Mucosa of stomach (tissue), 1 donor: ENCODE measurements around the gene DISP3.

Source experiments
- H3K27me3 ChIP-seq: one replicate; pipeline ENCODE4 v1.7.0; 2013; ENCODE audit warnings: mild to moderate bottlenecking, low read length; ENCODE audit not compliant: control insufficient read depth, insufficient read depth
- H3K36me3 ChIP-seq: one replicate; pipeline ENCODE4 v1.7.0; 2013; ENCODE audit warnings: low read length; ENCODE audit not compliant: control insufficient read depth, insufficient read depth
- H3K4me1 ChIP-seq: one replicate; pipeline ENCODE4 v1.7.0; 2013; ENCODE audit warnings: mild to moderate bottlenecking, low read length; ENCODE audit not compliant: control insufficient read depth, insufficient read depth
- H3K4me3 ChIP-seq: one replicate; pipeline ENCODE4 v1.7.0; 2013; ENCODE audit warnings: low read length
- H3K9ac ChIP-seq: one replicate; pipeline ENCODE4 v1.7.0; 2013; ENCODE audit warnings: mild to moderate bottlenecking, low read length, moderate library complexity
- H3K9me3 ChIP-seq: one replicate; pipeline ENCODE4 v1.7.0; 2013; ENCODE audit warnings: mild to moderate bottlenecking, low read length, moderate library complexity; ENCODE audit not compliant: control insufficient read depth
- donor health status: Pancreatic carcinoma.

The DISP3 gene

DNA sequence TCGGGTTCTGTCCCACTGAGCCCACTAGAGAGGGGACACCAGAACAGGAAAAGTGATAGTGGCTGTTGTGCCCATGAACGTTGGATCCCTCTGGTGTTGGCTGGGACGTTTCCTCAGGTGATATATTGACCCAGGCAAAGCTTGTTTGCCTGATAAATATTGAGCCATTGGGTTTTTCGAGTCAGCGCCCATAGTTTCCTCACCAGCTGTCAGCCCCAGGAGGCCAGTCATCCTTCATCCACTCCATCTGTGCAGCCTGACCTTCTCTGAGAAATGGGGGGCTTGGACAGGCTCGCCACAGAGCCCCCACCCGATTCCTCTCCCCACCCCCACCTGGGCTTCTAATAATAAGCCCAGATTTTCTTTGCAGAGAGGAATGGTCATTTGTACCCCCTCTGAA is 13.3 kb downstream of the DISP3 start:
- Histone ChIP-seq H3K9ac (no peak overlapping the region), H3K27me3 (peaks cover 7% of the 10 kb centered on the region), H3K9me3 (no peaks in the 10 kb centered on the region), H3K4me1 (no peaks in the 10 kb centered on the region), H3K36me3 (no peaks in the 10 kb centered on the region), H3K4me3 (no peak overlapping the region)

DNA sequence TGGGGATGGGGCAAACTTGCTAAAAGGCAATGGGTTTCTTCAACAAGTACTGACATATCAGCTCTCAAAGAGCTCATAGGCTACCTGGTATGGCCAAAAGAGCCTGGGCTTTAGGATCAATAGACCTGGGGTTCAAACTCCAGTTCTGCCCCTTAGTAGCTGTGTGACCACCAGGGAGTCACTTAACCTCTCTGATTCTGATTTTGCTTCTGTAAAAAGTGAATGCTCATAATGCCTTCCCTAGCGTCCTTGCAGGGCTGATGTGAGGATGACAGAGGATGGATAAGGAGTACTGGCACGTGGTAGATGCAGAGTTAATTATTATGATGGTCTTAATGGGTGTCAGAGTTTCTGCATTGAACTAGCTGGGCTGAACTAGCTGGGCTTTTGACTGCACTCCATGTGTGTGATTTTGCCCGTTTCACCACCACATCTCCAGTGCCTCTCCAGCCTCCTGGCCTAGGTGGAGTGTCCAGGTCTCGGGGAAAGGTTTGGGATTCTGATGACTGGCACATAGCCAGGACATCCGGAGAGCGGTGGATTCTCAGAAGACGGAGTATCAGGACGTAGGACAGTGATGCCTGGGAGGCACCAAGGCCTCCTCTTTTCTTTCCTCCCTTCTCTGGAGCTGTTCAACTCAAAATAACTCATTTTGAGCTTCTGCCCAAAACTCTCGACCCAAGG is 15.2 kb downstream of the DISP3 start:
- H3K36me3 ChIP-seq, result no peaks in the 10 kb centered on the region
- H3K4me1 ChIP-seq, result no peaks in the 10 kb centered on the region
- H3K9ac ChIP-seq, result no peak overlapping the region
- H3K27me3 ChIP-seq, result peaks cover 3% of the 10 kb centered on the region
- H3K9me3 ChIP-seq, result no peaks in the 10 kb centered on the region
- H3K4me3 ChIP-seq, result no peak overlapping the region

DNA sequence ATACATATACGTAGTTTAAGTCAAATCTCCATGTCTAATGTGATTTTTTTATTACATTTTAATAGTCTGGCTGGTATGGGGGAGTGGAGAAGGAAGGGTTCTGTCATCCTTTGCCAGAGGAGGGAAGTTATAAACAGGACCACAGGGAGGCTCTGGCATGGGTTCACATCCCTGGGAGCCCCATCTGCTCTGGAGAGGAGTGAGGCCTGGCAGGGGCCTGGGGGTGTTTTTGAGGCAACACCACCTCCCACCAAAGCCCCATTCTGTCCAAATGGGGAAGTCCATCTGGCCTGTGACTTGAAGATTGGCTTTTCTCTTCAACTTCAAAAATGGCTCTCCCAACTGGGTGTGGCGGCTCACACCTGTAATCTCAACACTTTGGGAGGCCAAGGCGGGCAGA is 15.8 kb downstream of the DISP3 start:
- Histone ChIP-seq H3K36me3 (no peaks in the 10 kb centered on the region), H3K9me3 (no peaks in the 10 kb centered on the region), H3K27me3 (peaks cover 3% of the 10 kb centered on the region), H3K9ac (no peak overlapping the region), H3K4me1 (no peaks in the 10 kb centered on the region), H3K4me3 (no peak overlapping the region)

DNA sequence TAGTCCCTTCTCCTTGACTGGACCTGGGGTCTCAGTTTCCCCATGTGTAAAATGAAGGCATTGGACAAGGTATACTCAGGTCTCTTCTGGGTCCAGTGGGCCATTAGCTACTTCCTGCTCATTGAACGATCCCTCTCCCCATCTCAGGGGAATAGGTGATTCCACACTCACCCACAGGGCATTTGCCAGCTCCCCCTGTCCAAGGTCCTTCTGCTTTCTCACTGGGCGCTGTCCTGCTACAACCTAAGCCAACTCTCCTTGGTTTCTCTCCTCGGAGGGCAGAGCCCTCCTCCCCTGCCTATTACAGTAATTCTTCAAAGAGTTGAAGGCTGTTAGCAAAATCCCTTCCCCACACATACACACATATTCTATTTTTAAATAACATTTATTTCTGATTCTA is 16.6 kb downstream of the DISP3 start:
- no peak overlapping the region for H3K9ac ChIP-seq
- no peak overlapping the region for H3K4me3 ChIP-seq
- H3K9me3 ChIP-seq, result no peaks in the 10 kb centered on the region
- no peaks in the 10 kb centered on the region for H3K36me3 ChIP-seq
- no peaks in the 10 kb centered on the region for H3K4me1 ChIP-seq
- peaks cover 3% of the 10 kb centered on the region for H3K27me3 ChIP-seq

DNA sequence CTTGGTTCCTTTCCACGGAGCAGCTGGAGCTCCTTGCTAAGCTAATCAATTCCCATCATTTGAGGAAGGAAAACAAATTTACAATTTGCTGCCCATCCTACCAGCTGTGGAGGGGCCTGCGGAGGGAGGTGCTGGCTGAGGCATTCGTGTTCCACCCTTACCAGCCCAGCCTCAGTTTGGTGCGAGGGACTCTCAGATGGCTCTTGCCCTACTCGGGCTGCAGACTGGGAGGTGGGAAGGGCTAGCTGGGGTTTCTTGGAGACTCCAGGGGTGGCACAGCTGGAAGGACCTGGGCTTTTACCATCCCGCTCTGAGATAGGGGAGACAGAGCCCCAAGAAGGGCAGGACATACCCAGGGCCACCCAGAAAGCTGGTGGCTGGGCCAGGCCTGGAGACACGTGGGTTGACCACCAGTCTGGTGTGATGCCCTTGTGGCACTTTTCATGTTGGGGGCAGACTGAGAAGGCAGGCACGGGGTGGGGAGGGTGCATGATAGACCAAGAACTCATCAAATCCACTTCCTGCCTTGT is 17.7 kb downstream of the DISP3 start:
- H3K9me3 ChIP-seq, result no peaks in the 10 kb centered on the region

DNA sequence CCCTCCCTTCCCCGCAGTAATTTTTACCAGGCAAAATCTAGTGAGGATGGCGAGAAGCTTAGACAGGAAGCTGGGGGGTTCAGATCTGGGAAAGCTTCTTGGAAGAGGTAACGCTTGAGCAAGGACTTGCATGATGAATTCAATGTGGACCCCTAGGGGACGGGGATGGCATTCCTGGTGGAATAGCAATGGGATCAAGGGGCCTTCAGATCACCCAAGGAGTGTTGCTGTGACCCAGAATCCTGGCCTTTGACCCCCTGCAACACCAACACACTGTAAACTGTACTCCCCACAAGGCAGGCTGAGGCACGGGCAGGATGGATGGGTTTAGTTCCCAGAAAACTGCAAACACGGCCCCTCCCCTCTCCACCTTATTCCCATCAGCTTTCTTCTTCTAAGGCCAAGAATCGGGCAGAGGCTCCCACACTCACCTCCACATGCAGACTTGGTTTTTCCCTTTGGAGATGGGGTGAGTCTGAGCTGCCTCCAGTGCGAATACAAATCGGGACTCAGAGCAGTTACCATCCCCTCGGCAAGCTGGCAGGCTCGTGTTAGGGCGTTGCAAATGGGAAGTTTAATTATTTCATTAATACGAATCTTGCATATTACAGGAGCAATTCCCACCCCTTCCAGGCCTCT is 20.1 kb downstream of the DISP3 start:
- no peaks in the 10 kb centered on the region for H3K36me3 ChIP-seq
- no peaks in the 10 kb centered on the region for H3K9me3 ChIP-seq
- peaks cover 7% of the 10 kb centered on the region for H3K27me3 ChIP-seq
- H3K9ac ChIP-seq, result no peak overlapping the region
- H3K4me1 ChIP-seq, result no peaks in the 10 kb centered on the region
- H3K4me3 ChIP-seq, result no peak overlapping the region

More for the DNA sequence above, 17.7 kb downstream of the DISP3 start:
- H3K27me3 ChIP-seq, result peaks cover 3% of the 10 kb centered on the region
- H3K4me1 ChIP-seq, result no peaks in the 10 kb centered on the region
- H3K9ac ChIP-seq, result no peak overlapping the region
- no peaks in the 10 kb centered on the region for H3K36me3 ChIP-seq
- no peak overlapping the region for H3K4me3 ChIP-seq

DNA sequence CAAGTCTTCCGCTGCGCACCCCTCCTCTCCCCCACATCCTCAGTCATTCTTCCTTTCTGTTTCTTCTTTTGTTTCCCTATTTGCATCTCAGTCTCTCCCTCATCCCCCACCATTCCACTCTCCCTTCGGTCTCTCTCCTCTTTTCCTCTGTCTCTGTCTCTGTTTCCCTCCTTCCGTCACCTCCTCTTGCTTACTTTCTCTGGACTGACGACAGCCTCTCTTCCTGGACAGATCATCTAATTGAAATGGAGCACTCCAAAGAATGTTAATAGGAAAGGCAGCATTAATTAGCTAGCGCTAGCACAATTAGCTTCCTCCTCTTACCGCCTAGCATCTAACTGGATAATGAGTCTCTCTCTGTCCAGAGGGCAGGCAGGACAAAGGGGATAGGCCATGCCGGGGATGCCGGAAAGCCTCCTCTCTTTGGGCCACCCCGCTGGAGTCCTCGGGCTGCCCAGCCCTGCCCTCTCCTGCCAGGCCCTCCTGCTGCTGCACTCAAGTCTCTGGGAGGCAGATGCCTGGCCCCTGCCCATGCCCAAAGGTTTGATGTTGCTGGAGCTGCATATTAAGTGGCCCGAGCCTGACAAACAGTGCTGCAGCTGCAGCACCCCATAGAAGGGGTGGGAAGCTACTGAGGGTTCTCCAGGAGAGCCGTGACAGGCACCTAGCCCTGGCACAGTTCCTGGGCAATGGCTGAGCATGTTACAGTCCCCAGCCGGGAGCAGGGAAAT is 20.8 kb downstream of the DISP3 start:
- H3K9me3 ChIP-seq, result no peaks in the 10 kb centered on the region
- no peaks in the 10 kb centered on the region for H3K36me3 ChIP-seq
- H3K27me3 ChIP-seq, result peaks cover 7% of the 10 kb centered on the region
- no peaks in the 10 kb centered on the region for H3K4me1 ChIP-seq
- H3K9ac ChIP-seq, result no peak overlapping the region
- H3K4me3 ChIP-seq, result no peak overlapping the region

DNA sequence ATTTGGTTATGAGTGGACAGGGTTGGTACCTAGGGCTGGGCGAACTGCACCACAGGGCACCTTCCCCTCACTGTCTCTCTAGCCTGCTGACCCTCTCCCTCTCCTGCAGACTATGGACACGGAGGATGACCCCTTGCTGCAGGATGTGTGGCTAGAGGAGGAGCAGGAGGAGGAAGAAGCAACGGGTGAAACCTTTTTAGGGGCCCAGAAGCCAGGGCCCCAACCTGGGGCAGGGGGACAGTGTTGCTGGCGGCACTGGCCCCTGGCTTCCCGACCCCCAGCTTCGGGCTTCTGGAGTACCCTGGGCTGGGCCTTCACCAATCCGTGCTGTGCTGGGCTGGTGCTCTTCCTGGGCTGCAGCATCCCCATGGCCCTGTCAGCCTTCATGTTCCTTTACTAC is 21.9 kb downstream of the DISP3 start:
- Histone ChIP-seq H3K9ac (no peak overlapping the region), H3K4me3 (no peak overlapping the region), H3K27me3 (peaks cover 7% of the 10 kb centered on the region), H3K9me3 (no peaks in the 10 kb centered on the region), H3K36me3 (no peaks in the 10 kb centered on the region), H3K4me1 (no peaks in the 10 kb centered on the region)

DNA sequence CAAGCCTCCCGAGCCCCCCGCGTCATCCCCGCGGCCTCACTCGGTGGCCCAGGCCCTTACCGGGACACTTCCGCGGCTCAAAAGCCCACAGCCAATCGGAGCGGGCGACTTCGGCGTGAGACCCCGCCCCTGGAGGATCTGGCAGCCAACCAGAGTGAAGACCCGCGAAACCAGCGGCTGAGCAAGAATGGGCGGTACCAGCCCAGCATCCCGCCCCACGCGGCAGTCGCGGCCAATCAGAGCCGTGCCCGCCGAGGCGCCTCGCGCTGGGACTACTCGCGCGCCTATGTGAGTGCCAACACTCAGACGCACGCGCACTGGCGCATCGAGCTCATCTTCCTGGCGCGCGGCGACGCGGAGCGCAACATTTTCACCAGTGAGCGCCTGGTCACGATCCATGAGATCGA is 22.5 kb downstream of the DISP3 start:
- Histone ChIP-seq H3K27me3 (peaks cover 7% of the 10 kb centered on the region), H3K4me3 (no peak overlapping the region), H3K36me3 (no peaks in the 10 kb centered on the region)

DNA sequence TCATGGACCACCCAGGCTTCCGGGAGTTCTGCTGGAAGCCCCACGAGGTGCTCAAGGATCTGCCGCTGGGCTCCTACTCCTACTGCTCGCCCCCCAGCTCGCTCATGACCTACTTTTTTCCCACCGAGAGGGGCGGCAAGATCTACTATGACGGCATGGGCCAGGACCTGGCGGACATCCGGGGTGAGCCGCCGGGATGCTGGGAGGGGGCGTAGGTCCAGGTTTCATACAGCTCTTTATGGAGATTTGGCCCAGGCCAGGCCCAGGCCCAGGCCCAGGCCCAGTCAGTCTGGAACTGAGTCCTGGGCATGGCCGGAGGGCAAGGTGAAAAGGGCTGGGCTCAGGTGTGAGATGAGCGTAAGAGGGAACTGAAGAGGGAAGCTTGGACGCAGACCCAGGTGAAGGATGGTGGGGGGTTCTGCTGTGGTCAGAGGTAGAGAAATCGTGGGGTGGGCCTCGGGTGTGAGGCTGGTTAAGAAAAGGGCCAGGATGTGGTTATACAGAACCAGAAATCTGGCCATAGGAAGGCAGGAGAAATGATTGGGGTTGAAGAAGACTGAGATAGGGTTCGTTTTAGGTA is 23.0 kb downstream of the DISP3 start:
- H3K9me3 ChIP-seq, result no peaks in the 10 kb centered on the region
- no peaks in the 10 kb centered on the region for H3K4me1 ChIP-seq
- no peak overlapping the region for H3K4me3 ChIP-seq
- no peak overlapping the region for H3K9ac ChIP-seq
- H3K27me3 ChIP-seq, result peaks cover 4% of the 10 kb centered on the region
- no peaks in the 10 kb centered on the region for H3K36me3 ChIP-seq

More for the DNA sequence above, 22.5 kb downstream of the DISP3 start:
- no peak overlapping the region for H3K9ac ChIP-seq
- H3K4me1 ChIP-seq, result no peaks in the 10 kb centered on the region
- H3K9me3 ChIP-seq, result no peaks in the 10 kb centered on the region

DNA sequence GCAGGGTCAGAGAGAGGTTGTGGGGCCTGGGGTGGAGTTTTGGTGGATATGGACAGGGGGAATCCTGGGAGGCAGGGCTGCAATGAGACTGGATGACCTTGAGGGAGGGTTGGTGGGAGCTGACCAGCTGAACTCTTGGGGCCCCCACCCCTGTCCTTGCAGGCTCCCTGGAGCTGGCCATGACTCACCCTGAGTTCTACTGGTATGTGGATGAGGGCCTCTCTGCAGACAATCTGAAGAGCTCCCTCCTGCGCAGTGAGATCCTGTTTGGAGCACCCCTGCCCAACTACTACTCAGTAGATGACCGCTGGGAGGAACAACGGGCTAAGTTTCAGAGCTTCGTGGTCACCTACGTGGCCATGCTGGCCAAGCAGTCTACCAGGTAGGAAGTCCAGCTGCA is 23.6 kb downstream of the DISP3 start:
- H3K9me3 ChIP-seq, result no peaks in the 10 kb centered on the region
- H3K4me3 ChIP-seq, result no peak overlapping the region
- no peak overlapping the region for H3K9ac ChIP-seq
- peaks cover 4% of the 10 kb centered on the region for H3K27me3 ChIP-seq
- H3K4me1 ChIP-seq, result no peaks in the 10 kb centered on the region
- no peaks in the 10 kb centered on the region for H3K36me3 ChIP-seq

DNA sequence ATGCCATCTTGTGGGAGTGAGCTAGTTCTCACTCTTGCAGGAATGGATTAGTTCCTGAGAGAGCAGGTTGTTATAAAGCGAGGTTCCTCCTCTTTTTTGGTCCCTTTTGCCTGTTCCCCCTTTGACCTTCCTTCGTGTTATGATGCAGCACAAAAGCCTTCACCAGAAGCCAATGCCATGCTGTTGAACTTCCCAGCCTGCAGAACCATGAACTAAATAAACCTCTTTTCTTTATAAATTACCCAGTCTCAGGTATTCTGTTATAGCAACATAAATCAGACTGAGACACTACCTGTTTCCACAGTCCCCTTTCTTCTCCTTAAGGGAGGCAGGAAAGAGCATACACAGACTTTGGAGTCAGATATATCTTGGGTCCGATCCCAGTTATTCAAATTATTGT is 25.6 kb downstream of the DISP3 start:
- Histone ChIP-seq H3K4me1 (no peaks in the 10 kb centered on the region), H3K9me3 (no peaks in the 10 kb centered on the region), H3K4me3 (no peak overlapping the region), H3K27me3 (peaks cover 4% of the 10 kb centered on the region), H3K36me3 (no peaks in the 10 kb centered on the region), H3K9ac (no peak overlapping the region)
